Measurements from ENCODE around the gene CDC42BPG.
A peak's percentile ranks its signal among the peaks of the same experiment; 100 is the strongest.
"Not testable (repeated sequence)": the region's sequence is repeated elsewhere in the genome, so short reads cannot be mapped to it uniquely, and the experiment has no call there.

The CDC42BPG gene

DNA sequence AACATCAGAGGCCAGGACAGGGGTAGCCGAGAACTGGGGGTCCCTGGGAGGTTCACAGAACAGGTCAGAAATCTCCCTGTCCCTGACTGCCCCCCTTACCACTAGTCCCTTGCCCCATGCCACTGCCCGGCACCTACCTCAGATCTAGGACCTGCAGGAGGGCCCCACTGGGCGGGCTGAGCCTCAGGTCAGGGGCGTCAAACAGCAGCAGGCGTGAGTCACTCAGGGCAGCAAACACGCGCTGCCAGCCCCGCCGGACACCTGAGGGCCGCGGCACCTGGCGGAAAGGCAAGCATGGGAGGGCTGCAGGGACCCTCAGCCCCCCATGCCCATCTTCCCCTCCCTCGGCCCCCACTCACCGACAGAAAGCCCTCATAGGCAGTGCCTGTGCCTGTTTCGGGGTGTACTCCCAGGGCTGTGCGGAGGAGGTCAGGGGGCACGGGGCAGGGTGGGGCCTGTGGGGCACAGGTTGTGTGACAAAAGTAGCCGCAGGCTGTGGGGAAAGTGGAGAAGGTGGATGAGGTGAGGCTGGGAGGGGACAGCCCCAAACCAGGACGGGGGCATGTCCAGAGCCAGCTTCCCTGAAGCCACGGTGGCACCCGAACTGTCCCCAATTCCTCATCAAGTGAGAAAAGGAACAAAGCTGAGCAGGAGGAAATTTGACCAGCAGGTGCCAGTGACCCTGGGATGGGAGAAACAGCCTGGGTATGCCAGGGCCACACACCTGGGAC lies 11.8 kb downstream of the CDC42BPG start:
- no peak for DNase-seq

GRCh38 chr11:64831411-64831891 lies 13.0 kb downstream of the CDC42BPG start:
- no peak for DNase-seq

GRCh38 chr11:64829536-64830251 lies 14.8 kb downstream of the CDC42BPG start:
- DNase-seq, result no peak

DNA sequence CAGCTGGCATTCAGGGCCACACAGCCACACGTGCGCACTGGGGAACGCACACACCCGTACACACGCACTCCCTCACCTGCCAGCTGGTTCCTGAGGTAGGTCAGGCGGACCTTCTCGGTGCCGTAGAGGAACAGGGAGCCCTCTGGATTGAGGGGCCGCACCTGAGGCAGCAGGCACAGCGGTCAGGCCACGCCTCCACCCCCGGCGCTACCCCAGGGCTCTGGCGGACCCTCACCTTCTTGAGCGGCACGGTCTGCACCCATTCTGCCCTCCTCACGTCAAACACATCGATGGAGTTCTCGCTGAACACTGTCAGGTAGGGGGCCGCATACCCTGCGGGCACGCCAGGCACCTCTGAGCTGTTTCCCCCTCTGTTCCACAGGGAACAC lies 17.0 kb downstream of the CDC42BPG start:
- DNase-seq, result no peak

GRCh38 chr11:64826578-64827450 lies 17.6 kb downstream of the CDC42BPG start:
- DNase-seq, result no peak

DNA sequence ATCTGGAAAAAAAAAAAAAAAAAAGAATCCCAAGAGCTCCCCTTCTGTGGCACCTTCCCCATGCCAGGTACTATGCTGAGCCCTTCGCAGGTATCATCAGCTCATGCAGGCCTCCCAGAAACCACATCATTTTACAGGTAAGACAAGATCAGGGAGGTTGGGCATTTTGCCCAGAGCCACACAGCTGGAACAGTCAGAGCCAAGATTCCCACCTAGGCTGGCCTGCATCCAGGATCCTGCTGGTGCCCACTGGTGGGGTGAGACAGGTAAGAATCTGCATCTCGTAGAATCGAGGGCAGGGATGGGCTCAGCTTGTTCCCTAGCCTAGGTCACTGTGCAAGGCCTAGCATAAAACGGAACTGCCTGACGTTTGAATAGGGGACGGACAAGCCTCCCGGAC lies 18.4 kb downstream of the CDC42BPG start:
- no peak for DNase-seq

DNA sequence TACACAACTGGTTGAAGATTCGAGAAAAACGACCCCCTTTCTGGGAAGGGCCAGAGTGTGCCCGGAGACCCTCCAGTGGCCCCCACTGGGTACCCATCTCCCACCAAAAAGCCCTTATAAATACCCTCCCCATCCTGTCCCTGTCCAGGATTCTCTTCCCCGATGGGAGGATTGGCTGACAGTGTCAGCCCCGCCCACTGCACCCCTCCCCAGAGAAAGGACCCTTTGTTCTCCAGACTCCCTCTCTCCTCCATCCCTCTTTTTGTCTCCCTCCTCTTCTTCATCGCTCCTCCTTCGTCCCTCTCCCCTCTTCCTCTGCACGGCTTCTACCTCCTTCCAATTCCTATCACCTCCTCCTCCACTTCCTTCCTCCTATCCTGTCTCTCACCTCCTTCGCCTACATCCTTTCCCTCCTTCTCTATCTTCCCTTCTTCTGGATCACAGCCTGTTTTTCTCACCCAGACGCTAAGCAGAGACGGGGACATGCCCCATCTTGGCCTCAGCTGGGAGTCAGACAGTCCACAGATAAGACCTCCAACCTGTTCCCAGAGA lies 20.8 kb downstream of the CDC42BPG start:
- DNase-seq, result no peak

- no peak for DNase-seq
These were observed 27.0 kb downstream of the CDC42BPG start for GRCh38 chr11:64817476-64817875.

GRCh38 chr11:64815433-64815832 lies 29.0 kb downstream of the CDC42BPG start:
- DNase-seq, result not testable (repeated sequence)

- DNase-seq, result no peak
These were observed 29.7 kb downstream of the CDC42BPG start for GRCh38 chr11:64814712-64815187.

DNA sequence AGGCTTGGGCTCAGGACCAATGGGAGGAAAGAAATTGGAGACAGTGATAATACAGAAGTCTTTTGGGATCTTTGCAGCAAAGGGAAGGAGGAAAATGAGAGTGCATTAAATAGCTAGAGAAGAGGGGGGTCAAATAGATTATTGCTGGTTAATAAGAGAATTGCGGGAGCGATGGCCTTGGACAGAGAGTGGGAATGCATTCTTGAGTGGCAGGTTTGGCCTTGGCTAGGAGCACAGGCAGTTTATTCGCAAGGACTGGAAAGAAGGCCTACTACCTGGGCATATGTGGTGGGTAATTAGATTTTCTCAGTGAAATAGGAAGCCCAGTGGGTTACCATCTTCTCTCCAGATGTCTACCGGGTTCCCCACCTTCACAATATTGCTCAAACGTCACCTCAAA lies 30.6 kb downstream of the CDC42BPG start:
- no peak for DNase-seq

DNA sequence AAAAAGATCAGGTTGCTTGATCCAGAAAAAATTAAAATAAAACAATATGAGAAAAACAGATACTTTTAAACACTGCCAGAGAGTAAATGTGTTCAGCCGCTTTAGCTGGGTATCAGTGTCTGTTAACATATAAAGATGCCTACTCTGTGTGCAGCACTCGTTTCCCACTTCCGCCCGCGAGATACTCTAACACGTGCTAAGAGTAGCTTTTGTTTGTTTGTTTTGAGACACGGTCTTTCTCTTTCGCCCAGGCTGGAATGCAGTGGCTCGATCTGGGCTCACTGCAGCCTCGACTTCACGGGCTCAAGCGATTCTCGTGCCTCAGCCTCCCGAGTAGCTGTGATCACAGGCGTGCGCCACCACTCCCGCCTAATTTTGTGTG lies 33.6 kb downstream of the CDC42BPG start:
- no peak for DNase-seq

DNA sequence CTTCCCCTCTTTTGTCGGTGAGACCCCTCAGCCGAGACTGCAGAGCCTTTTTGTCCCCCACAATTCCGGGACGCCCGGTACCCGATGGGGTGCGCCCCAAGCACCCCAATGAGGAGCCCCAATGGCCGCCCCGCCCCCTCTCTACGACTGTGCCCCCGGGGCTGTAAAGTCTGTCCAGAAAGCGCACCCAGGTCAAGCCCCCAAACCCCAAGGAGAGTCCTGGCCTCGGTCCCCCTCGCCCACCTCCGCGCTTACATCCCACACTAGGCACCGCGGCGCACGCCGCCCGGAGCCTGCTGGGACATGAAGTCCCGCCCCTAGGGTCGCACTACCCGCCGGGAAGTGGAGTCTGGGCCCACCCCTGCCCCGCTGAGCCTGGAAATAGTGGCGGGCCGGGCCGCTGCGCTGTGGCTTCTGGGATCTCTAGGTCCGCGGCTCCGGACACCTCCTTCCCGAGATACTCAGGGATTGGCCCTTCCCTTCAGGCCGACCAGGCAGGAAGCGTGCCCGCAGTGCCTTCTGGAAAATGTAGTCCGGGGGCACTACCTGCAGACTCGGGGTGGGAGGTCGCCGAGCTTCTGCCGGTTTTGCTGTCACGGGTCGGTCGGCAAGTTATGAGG lies 34.1 kb downstream of the CDC42BPG start, which contains the start of gene MEN1:
Gene MEN1 (minus strand): TSS at position 281 of the 620 bp plus-strand sequence. CDS start 442 bp downstream, outside the sequence.
- peak; percentile 97 to 98 for DNase-seq

DNA sequence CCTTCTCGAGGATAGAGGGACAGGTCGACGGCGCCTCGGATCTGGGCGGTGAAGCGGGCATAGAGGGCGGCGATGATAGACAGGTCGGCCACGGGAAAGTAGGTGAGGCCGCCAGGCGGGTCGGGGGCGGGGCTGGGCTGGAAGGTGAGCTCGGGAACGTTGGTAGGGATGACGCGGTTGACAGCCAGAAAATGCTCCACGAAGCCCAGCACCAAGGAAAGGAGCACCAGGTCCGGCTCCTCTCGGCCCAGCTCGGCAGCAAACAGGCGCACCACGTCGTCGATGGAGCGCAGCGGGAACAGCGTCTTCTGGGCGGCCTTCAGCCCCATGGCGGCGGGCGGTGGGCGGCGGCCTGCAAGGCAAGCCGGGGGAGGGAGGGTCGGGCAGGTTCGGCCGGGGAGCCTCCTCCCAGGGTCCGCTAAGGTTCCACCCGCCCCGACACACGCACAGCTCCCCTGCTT lies 34.6 kb downstream of the CDC42BPG start:
- DNase-seq, result no peak

DNA sequence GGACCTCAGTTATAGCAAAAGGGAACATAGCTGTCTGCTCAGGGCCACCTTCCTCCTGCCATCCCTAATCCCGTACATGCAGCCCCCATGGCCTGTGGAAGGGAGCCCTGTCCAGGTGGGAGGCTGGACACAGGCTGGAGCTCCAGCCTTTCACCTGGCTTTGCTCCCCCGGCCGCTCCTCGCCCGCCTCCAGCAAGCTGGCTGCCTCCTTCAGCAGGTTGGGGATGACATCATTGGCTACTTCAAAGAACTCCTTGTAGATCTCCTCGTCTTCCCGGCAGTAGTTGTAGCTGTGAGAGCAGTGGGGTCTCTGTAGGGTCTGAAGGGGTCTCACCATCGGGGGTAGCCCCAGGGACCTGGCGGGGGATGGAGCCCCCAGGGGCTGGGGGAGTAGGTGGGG lies 39.0 kb downstream of the CDC42BPG start:
- no peak for DNase-seq

DNA sequence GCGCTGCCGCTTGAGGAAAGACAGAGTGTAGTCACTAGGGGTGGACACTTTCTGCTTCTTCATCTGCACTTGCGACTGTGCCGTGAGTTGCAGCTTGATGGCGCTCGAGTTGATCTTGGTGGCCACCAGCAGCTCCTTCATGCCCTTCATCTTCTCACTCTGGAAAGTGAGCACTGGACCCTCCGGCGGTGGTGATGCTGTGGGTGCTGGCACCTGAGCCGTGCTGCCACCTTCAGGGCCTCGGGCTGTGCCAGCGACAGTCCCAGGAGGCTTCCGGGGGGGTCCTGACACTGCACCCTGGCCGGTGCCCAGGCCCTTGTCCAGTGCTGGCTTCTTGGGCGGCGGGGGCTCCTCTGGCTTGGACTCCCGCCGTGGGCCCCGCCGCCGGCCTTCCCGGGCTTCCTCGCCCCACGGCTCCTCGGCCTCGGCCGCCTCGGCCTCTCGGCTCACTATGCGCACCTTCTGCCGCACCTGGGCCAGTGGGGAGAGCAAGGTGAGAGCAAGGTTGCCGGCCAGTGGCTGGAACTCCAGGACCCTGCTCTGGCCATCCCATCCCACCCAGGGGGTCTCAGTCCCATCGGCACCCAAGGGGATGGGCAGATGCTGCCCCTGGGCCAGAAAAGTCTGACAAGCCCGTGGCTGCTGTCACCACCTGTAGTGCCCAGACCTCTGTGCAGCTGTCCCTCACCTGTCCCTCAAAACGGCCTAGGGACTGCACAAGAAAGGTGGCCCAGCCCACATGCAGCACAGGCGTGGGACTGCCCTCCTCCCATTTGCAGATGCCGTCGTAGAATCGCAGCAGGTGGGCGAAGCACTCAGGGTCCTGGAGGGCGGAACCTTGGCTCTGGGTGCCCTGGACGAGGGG lies 39.9 kb downstream of the CDC42BPG start:
- DNase-seq, result peak; percentile 18 to 41

GRCh38 chr11:64803846-64804345 lies 40.6 kb downstream of the CDC42BPG start:
- DNase-seq, result no peak

DNA sequence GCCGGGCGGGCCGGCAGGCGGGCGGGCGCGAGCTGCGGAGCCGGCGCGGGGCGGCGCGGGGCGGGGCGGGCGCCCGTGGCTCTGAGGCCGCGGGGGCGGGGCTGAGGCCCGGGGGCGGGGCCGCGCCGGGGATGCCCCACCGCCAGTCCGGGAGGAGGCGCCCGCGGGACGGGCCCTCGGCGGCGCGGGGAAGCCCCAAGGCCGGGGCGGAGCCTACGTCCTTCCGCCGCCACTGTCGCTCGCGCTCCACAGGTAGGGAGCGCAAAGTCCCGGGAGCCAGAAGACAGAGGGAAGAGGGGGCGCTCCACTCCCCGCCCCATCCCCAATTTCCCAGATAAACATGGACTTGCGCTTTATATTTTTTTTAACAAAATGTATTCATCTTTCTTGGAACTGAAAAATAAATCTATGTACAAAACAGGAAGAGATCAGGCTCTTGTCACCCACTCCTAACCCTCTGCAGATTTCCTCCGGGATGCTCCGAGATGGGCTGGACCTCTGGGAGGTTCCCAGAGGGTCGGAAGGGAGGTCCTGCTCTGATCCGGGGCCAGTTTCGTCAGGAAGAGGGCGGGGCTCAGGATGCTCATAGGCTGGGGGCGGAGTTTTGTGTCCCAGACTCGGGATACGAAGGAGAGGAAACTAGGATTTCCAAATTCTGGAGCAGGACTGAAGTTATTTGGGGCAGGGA lies 41.2 kb downstream of the CDC42BPG start, which contains the start of gene MAP4K2:
Gene MAP4K2 (minus strand): TSS at position 57 of the 688 bp plus-strand sequence. CDS start 65 bp downstream, outside the sequence.
- DNase-seq, result peak; percentile 69 to 73

- DNase-seq, result peak in 1 of 2 experiments; percentile 47
These were observed 41.9 kb downstream of the CDC42BPG start for GRCh38 chr11:64802370-64803157.
